K562 (cell line): ENCODE data around the gene MAGI1. TPM values are rescaled to one million over a fixed set of nuclear protein-coding genes. Genes with fewer than 3 reads are reported as not detected.
A peak's percentile ranks its signal among the peaks of the same experiment; 100 is the strongest.

ENCODE experiments used
- ARID3A ChIP-seq: IDR thresholded peaks from 2 replicates; pipeline ENCODE4 v1.6.1; 2012; ENCODE audit warnings: low read depth, low read length, improper control_type of control experiment, borderline replicate concordance
- CBX1 ChIP-seq: sonication (generic); IDR thresholded peaks from 2 replicates; pipeline ENCODE4 v1.6.1; 2016; ENCODE audit warnings: antibody characterized with exemption, low read depth, mild to moderate bottlenecking
- CEBPG ChIP-seq, 3 experiments: fragments of 200-800 bp in 1 of 3; sonication (Bioruptor generic) in 1 of 3; sonication (generic) in 1 of 3; formaldehyde crosslinking in 1 of 3; IDR thresholded peaks in 2 of 3; conservative IDR thresholded peaks in 1 of 3; 2 replicates each; pipeline versions ENCODE4 v1.6.1 to v1.8.0; 2016 to 2022; ENCODE audit warnings: missing compliant biosample characterization in 2 of 3, missing genetic modification characterization in 2 of 3, mild to moderate bottlenecking in 1 of 3, missing genetic modification reagents in 1 of 3
- CSDE1 ChIP-seq, 2 experiments: fragments of 450-650 bp; IDR thresholded peaks; 2 replicates each; pipeline ENCODE4 v1.6.1; 2016; ENCODE audit warnings: mild to moderate bottlenecking in 1 of 2
- FOXK2 ChIP-seq, 2 experiments: fragments of 450-650 bp; IDR thresholded peaks in 1 of 2; conservative IDR thresholded peaks in 1 of 2; 2 replicates each; pipeline ENCODE4 v1.6.1; 2016; ENCODE audit warnings: low read depth in 2 of 2, mild to moderate bottlenecking in 1 of 2
- FOXM1 ChIP-seq, 2 experiments: fragments of 450-650 bp in 1 of 2; sonication (generic) in 1 of 2; formaldehyde crosslinking in 1 of 2; IDR thresholded peaks; 2 replicates each; pipeline versions ENCODE4 v1.6.1 to v1.9.0; 2017 to 2022; ENCODE audit warnings: low read depth in 2 of 2, mild to moderate bottlenecking in 2 of 2, missing genetic modification reagents in 1 of 2, moderate library complexity in 1 of 2
- GTF2A2 ChIP-seq: IDR thresholded peaks from 2 replicates; pipeline ENCODE4 v1.6.1; 2016; ENCODE audit warnings: mild to moderate bottlenecking, missing genetic modification characterization, missing compliant biosample characterization
- HCFC1 ChIP-seq: IDR thresholded peaks from 2 replicates; pipeline ENCODE4 v1.6.1; 2012; ENCODE audit warnings: low read depth, low read length, improper control_type of control experiment
- LCOR ChIP-seq: sonication (generic); formaldehyde crosslinking; IDR thresholded peaks from 2 replicates; pipeline ENCODE4 v1.8.0; 2022; ENCODE audit warnings: mild to moderate bottlenecking, missing genetic modification reagents
- LEF1 ChIP-seq: fragments of 450-650 bp; IDR thresholded peaks from 2 replicates; pipeline ENCODE4 v1.6.1; 2016; ENCODE audit warnings: mild to moderate bottlenecking
- MEIS2 ChIP-seq: fragments of 450-650 bp; IDR thresholded peaks from 2 replicates; pipeline ENCODE4 v1.6.1; 2014; ENCODE audit warnings: mild to moderate bottlenecking; ENCODE audit not compliant: partially characterized antibody
- NFIX ChIP-seq: fragments of 250-450 bp; sonication (Bioruptor Pico); IDR thresholded peaks from 2 replicates; pipeline ENCODE4 v1.4.0; 2020; ENCODE audit warnings: low read depth, mild to moderate bottlenecking, moderate library complexity
- NR2C1 ChIP-seq, 2 experiments: fragments of 450-650 bp; IDR thresholded peaks; 2 replicates each; pipeline ENCODE4 v1.6.1; 2017; ENCODE audit warnings: mild to moderate bottlenecking in 2 of 2, antibody characterized with exemption in 1 of 2, inconsistent platforms in 1 of 2, missing compliant biosample characterization in 1 of 2, missing genetic modification characterization in 1 of 2
- PBX2 ChIP-seq, 2 experiments: IDR thresholded peaks in 1 of 2; conservative IDR thresholded peaks in 1 of 2; 2 replicates each; pipeline ENCODE4 v1.6.1; 2016; ENCODE audit warnings: low read depth in 2 of 2, mild to moderate bottlenecking in 1 of 2, missing compliant biosample characterization in 1 of 2, missing genetic modification characterization in 1 of 2, moderate library complexity in 1 of 2
- PURB ChIP-seq: sonication (generic); formaldehyde crosslinking; IDR thresholded peaks from 2 replicates; pipeline ENCODE4 v1.9.0; 2021; ENCODE audit warnings: low read depth, mild to moderate bottlenecking, missing genetic modification reagents
- RNF2 ChIP-seq: sonication (generic); IDR thresholded peaks from 2 replicates; pipeline ENCODE4 v1.6.1; 2016
- SRSF3 ChIP-seq: fragments of 200-400 bp; formaldehyde crosslinking; IDR thresholded peaks from 2 replicates; pipeline ENCODE4 v1.6.1; 2016; ENCODE audit warnings: mild to moderate bottlenecking, low read length, moderate library complexity; ENCODE audit not compliant: insufficient read depth
- TCF3 ChIP-seq: sonication (generic); formaldehyde crosslinking; IDR thresholded peaks from 2 replicates; pipeline ENCODE4 v1.4.0; 2020; ENCODE audit warnings: mild to moderate bottlenecking, missing genetic modification reagents
- ZNF274 ChIP-seq: IDR thresholded peaks from 2 replicates; pipeline ENCODE4 v1.6.1; 2011; ENCODE audit warnings: low read depth, mild to moderate bottlenecking, low read length, moderate library complexity, borderline replicate concordance
- polyA plus RNA-seq, 8 experiments: library from polyadenylated mRNA; depleted of rRNA in 4 of 8; stranded (reverse) in 5 of 8; unstranded in 3 of 8; fragments of >200 nt; fragmentation: Nextera tagmentation in 2 of 8; fragmentation: Illumina TruSeq in 1 of 8; extraction: Ambion mirVana in 2 of 8; extraction: Trizol in 1 of 8; gene quantifications; 2 replicates each; pipeline versions ENCODE4 v1.2.1 to v1.2.3, GENCODE V29; 2011 to 2014; ENCODE audit warnings: inconsistent platforms in 1 of 8, missing spikeins in 1 of 8
- total RNA-seq, 7 experiments: library from RNA; depleted of rRNA in 6 of 7; stranded (reverse); fragments of >200 nt in 6 of 7; fragmentation: Illumina TruSeq in 2 of 7; extraction: Trizol in 2 of 7; gene quantifications; 2 replicates each; pipeline versions ENCODE4 v1.2.1 to v1.2.3, GENCODE V29; 2011 to 2021; ENCODE audit warnings: low replicate concordance in 1 of 7
- TF ChIP-seq, protein P1 (sequence below): fragments of 250-450 bp; sonication (Bioruptor Pico); IDR thresholded peaks from 2 replicates; pipeline ENCODE4 v1.8.0; 2022; ENCODE audit warnings: moderate library complexity, mild to moderate bottlenecking, inconsistent platforms

Gene MAGI1
- total and polyA plus RNA-seq, 9 of the 15 experiments (the other 6 are each of a cell fraction or from before 2014, with no cell fraction given): 7.8 to 59.4 (median 43.2) TPM

DNA sequence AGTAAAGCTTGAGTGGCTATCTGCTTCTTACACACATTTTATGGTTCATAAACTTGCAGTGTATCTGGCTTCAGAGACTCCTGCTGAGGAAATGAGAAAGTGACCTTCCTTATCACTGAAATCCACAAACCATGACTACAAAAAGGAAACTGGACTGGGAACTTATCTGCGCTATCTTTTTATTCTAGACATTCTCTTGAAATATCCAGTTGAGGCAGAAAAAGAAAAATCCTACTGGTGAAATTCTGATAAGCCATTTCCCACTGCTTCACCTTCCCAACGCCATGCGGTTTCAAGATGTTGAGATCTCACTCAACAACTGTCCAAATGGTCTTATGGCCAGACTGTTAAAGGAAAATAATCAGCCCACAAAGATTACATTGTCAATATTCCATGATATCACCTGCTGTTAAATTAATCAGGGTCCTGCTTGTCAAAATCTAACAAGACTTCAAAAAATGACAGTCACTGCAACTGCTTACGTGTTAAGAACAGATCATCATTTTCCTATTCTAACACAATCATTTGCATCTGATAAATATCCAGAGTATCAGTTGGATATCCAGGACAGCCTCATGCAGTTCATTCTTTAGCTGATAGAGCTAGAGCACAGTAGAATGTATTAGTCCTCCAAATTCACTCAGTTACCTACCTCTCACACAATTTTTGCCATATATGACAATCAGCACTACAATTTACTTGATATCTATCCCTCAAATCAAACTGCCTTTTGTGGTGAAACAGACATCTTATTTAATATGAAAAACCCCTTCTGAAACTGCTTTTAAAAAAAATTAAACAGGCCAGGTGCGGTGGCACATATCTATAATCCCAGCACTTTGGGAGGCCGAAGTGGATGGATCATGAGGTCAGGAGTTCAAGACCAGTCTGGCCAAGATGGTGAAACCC, 538.1 kb downstream of the MAGI1 start (continued):
- TF ChIP-seq ARID3A: peak; percentile 85
- no peak for TF ChIP-seq PBX2 (CRISPR knock-in tag; IDR thresholded peaks at IDR 0.05; ENCODE audit: low read depth)
- TF ChIP-seq PBX2 (tag; conservative IDR thresholded peaks at IDR 0.05; ENCODE audit: low read depth): 0 out of 2 replicates have a peak, but pooled peaks have one; percentile 14
- TF ChIP-seq CEBPG (CRISPR knock-in tag; IDR thresholded peaks at IDR 0.05): no peak
- no peak for TF ChIP-seq CEBPG (tag; conservative IDR thresholded peaks at IDR 0.05 in 1 of 2, IDR thresholded peaks at IDR 0.05 in 1 of 2)
- no peak for TF ChIP-seq FOXK2 (conservative IDR thresholded peaks at IDR 0.05 in 1 of 2, IDR thresholded peaks at IDR 0.05 in 1 of 2; ENCODE audit: low read depth in 2 of 2)
- TF ChIP-seq CSDE1 (IDR thresholded peaks at IDR 0.05): no peak
- 0 out of 2 replicates have a peak, but pooled peaks have one; percentile 26 for TF ChIP-seq NR2C1 (IDR thresholded peaks at IDR 0.05)
- no peak for TF ChIP-seq NR2C1 (tag; IDR thresholded peaks at IDR 0.05)
- no peak for TF ChIP-seq CBX1
- TF ChIP-seq MEIS2: peak; percentile 86
- peak; percentile 32; the same call in 1 of the 2 replicates for TF ChIP-seq LCOR
- TF ChIP-seq NFIX (CRISPR knock-in tag): no peak
- TF ChIP-seq RNF2: peak; percentile 81
- TF ChIP-seq LEF1: peak; percentile 80
- no peak for TF ChIP-seq SRSF3
- peak; percentile 92 for TF ChIP-seq FOXM1 (IDR thresholded peaks at IDR 0.05; ENCODE audit: low read depth)
- TF ChIP-seq FOXM1 (CRISPR knock-in tag; IDR thresholded peaks at IDR 0.05; ENCODE audit: low read depth): no peak
- peak; percentile 52; the same call in 1 of the 2 replicates for TF ChIP-seq ZNF274
- TF ChIP-seq, protein P1, sequence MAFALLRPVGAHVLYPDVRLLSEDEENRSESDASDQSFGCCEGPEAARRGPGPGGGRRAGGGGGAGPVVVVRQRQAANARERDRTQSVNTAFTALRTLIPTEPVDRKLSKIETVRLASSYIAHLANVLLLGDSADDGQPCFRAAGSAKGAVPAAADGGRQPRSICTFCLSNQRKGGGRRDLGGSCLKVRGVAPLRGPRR (CRISPR knock-in tag): no peak
- no peak for TF ChIP-seq GTF2A2
- no peak for TF ChIP-seq PURB (CRISPR knock-in tag)
- peak; percentile 90 for TF ChIP-seq TCF3 (CRISPR knock-in tag)
- TF ChIP-seq HCFC1: no peak
